Stimulated activated CD4-positive, alpha-beta T cell treated with anti-CD3 and anti-CD28 coated beads, TNF-alpha, amount 100 ng/mL, for 4 hours (primary cell): Measurements from ENCODE around the gene KCTD1.

Experiments
- DNase-seq, 3 experiments: peaks; one replicate each; pipeline ENCODE4 v3.0.0-alpha.2; 2020; ENCODE audit warnings: low read depth in 3 of 3

The KCTD1 gene

DNA sequence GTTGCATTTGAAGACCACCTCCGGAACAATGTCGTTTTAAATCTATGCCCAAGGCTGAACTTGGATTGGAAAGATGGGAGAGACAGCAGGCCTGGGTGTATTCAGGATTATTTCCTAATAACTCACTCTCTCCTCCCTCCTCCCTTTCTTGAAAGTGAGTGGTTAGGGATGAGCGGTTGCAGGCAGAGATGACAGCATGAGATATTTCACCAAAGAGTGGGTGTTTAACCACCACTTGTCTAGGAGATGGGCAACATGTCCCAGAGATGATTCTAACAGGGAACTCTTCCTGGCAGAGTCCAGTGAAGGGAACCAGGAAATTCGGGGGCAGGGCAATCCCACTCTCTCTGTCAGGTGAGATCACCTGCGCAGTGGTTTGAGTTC lies 123.2 kb downstream of the KCTD1 start:
- no peak for DNase-seq

DNA sequence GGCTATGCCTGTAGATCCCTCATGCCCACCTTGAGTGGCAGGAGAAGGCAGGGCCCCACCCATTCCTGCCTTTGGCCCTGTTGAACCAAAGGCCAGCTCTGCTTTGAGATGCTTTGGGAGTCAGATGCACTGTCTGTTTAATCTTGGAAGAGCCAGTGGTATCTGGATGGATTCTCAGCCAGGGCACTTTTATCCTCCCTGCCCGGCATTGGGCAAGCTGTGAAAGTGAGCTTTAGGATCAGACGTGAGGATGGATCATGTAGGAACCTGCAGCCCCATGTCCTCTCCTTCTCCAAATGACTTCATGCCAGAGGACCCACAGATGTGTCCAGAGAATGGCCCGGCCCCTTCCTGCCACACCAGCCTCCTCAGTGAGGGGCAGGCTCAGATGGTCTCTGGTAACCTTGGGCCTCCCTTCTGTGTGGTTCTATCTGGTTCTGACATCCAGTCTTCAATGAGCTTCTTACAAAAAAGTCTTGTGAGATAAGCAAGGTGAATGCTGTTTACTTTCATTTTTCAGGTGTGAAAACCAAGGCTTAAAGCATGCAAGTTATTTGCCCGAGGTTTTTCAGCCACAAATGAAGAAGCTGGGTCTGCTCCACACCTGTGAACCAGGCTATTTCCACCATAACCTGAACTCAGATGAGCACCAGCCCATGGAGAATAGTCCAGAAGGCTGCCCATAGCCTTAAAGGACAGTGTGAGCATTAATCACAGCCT lies 123.8 kb downstream of the KCTD1 start:
- no peak for DNase-seq

DNA sequence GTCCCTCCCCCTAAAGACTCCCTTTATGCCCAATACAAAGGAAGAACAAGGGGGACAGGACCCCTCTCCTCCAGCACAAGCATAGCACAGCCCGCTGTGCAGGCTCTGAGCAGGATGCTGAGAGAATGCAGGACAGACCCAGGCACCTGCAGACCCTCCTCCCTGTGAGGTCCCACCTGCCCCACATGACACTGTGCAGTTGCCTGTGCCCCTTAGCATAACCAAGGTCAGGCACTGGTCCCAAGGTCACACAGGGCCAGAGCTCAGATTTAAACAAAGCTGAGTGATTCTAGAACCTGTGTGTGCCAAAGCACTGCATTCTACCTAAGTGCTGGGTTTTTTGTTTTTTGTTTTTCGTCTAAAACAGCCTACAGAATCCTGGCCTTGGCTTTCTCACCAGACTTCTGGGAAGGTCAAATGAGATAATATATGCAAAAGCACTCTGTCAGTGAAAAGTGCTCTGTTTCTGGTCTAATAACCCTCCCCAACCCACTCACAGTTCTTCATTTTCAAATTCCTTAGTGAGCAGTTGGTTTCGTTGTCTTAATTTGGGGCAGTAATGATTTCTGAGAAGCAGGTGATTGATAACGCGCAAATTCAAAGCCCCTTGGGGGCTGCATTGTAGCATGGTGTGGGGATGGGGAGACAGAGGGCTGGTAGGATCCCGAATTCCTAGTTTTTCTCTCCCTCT lies 125.7 kb downstream of the KCTD1 start:
- no peak for DNase-seq

DNA sequence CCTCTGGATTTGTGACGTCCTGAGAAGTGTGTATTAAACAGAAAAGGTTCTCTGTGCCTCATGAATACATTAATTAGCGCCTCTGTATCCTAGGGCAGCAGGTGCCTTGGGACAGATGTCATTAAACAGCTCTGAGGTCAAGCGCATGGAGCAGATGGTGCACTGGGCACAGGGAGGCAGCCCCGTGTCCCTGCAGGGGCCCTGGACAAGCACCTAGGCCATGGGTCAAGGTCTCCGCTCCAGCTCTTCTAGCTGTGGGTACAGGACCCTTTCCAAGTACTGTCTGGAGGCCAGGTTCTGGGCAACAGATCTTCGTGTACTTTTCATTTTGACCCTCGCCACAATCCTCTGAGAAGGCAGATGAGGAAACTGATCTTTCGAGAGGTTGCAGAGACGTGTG lies 126.4 kb downstream of the KCTD1 start:
- no peak for DNase-seq

DNA sequence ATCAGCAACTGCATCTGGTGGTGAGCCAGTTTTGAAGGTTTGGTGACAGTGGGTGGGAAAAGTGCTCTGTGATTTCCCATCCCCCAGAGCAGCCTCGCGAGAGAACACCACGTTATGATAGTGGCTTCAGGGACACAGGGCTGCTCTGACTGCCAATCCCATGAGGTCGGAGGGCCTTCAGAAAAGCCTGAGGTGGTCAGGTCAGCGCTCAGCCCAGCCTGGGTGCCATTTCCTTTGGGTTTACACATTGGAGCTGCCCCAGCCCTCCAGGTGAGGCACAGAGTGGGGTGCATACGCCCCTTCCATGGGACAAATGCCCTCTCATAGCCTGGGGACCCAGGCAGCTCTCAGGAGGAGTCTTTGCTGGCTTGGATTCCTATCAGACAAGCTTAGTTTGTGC lies 126.8 kb downstream of the KCTD1 start:
- no peak for DNase-seq

DNA sequence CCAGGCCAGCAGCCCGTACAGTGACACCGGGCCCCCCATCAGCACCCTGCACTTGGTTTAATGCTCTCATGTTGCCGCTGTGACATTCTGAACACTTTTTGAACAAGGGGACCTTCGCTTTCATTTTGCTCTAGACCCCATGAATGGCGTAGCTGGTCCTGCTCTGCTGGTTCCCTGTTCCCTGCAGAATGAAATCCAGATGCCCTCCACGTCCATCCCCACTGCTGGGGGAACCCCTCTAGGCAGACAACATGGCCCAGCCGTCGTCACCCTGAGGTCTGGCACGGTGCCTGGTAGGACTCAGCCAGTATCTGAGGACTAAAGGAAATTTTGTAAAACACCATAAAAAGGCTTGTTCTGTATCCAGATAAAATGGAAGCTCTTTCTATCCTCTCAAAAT lies 128.6 kb downstream of the KCTD1 start:
- no peak for DNase-seq

DNA sequence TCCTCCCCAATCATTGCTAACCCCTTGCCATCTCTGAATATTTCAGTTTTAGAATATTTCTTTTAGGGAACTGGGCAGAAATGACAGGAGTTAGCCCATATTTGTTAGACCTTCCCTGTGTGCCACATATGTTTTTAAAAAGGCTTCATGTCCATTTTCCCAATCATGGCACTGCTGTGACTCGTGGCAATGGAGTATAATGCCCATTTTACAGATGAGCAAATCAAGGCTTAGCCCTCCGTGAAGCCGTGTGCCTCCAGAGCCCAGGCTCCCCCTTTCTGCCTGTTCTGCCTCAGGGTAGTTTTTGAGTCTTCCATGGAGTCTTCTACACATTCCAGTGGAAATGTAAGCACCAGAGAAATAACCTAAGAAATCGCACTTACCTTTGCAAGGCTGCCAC lies 130.1 kb downstream of the KCTD1 start:
- DNase-seq, result no peak

DNA sequence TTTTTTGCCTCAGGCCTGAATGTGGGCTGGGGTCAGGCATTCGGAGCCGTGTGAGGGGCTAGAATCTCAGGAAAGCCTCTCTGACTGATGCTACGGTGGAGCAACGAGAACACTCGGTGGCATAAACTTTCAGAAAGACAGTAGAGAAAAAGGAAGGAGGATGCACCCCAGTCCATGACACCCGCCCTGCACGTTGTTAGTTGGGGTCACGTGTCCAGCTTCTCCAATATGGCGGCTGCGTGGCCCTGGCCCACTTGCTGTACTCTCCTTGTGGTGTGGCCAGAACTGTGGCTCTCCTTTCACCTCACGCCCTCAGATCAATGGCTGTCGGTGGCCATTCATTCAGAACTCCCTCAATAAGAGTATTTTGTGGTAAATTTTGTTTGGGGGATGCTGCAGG lies 131.2 kb downstream of the KCTD1 start:
- DNase-seq, result no peak

DNA sequence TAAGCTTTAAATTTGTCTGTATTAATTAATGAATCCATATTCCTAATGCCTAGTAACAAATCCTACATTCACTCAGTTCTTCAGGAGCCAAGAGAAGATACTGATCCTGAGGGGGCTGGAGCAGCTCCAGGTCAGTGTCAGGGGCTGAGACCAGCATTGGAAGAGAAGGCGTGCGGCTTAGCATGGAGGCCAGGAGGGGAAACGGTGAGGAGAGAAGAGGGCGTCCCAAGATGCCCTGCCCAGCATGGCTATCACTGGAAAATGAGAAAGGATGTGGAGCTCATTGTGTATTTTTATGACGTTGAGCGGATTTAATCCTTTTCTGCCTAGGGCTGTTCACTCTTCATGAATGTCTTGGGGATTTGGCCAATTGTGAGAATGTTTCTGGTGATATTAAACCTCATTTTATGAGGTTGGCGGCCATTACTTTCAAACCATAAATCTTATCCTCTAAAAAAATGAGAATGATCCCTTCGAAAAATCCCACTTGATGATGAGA lies 131.7 kb downstream of the KCTD1 start:
- no peak for DNase-seq

DNA sequence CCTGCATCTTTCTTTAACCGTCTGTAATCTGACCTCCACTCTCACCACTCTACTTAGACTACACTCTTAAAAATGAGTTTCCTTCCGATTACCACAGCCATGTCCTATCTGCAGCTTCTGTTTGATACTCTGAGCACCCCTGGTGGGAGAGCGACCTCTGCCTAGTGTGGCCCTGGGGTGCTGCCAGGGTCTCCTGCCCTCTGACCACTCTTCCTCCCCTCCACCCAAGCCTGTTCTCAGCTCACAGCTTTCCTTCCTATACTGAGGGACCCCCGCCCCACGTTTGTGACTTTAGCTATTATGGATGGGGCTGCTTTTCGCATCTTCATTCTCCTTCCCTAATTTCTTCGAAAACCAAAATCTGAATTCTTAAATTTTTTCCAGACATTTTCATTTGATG lies 132.7 kb downstream of the KCTD1 start:
- DNase-seq, result no peak

DNA sequence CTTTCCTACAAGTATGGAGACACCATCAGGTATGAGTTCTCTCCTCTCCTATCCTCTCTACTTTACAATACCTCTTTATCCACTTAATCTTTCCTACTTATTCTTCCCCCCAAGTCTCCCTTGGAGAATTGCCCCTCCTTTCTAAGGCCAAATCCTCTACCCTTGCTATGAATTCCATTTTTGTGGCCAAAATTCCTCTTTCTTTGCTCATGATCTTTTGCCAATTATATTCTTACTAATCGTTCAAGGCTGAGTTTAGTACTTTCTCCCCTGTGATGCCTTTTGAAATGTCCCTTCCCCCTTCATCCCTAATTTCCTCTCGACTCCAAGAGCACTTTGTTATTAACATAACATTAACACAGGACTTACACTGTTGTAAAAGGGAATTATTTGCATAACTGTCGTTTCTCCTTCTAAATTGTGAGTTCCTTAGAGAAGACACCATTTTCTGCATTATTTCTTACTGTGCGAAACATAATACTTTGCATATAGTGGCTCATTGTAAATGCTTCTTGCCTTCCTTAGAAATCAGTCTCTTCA lies 133.4 kb downstream of the KCTD1 start:
- no peak for DNase-seq

DNA sequence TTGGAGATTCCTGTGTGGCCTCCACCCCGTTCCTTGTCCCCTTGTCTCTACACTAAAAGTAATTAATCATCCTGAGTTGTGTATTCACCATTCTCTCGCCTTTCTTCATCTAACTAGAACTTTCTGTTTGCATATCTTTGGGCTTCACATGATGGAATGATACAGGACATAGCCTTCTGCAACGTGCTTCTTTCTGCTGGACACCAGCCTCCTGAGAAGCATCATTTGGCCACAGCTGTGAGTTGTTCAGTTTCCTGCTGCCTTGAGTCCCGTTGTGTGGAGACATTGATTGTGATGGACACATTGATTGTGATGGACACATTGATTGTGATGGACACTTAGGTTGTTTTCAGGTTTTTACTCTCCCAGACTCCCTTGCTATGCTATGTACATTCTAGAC lies 139.3 kb downstream of the KCTD1 start:
- DNase-seq, result no peak

DNA sequence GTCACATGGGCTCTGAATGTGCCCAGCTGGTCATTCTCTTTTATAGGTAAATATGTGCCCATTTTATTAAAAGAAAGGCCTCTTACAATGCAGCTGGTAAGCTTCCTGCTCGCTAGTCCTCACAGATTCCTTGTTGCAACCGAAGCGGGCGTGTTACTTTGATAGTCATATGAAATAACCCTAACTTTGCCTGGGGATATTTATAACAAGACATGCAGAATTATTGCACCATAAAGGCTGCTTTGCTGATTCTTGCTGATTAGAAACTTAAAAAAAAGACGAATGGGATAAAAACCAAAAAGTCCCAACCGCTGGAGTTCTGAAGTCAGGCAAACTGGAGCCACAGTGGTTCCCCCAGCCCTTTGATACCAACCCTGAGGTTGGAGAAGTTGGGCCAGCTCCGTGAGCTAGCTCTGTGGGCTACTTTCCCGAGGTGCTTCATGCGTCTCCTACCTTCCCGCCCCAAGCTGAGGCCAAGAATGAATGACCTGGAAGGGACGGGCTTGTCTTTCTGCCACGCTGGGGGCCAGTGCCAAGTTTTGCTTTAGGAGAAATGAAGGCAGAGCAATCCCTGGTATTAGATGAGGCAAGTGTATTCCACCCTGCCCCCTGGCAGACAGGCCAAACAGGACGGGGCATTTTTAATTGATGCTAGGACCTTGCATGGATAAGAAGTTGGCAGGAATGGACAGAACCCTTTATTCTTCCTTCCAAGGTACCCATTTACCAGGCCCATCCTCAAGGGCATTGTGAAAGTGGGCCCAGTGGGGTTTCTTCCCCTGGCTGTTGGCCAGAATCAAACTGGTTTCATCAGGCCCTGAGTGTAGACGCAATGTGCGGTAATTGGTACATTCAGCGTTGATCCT lies 140.4 kb downstream of the KCTD1 start:
- no peak for DNase-seq

DNA sequence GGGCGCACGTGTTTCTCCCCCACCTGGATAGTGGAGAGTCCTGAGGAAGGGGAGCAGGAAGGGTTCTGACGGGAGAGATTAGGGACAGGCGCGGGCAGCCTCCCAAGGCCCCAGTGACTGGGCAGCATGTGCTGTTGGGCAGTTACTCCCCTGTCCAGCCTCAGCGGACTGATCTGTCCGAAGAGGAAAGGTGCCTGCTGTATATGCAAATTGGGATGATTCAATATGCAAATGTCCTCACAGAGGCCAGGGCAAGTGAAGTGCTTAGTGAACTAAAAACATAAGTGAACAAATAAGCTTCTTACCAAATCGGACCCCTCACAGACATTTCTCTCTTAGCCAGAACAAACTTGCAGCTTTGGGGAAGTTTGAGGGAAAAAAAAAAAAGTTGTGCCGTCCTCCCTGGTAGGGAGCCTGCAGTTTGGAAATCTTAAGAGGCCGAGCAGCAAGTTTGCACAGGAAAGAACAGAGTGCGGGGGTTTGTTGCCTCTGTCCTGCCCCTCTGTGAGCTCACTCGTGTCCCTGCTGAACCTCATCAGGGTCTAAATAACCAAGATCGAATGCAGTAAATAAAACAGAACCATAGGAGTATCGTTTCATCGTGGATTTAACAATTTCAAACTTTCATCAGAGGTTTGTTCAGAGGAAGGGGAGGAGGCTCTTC lies 141.4 kb downstream of the KCTD1 start:
- no peak for DNase-seq

DNA sequence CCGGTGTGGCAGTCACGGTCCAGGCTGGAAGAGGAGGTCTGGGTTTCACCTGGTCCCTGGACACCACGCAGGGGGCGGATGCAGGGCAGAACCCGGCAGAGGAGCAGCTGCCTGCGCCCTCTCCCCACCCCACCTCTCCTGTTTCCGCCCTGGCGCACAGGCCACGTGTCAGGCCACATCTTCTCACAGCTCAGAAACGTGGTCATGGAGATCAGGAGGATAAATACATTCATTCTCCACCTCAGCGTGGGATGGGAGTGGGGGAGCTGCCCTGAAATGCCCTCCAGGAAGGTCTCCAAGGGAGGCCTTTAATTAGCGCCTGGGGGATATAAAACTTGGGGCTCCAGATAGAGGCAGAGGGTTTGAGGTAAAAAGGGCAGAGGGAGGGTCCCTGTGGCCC lies 142.0 kb downstream of the KCTD1 start:
- no peak for DNase-seq

DNA sequence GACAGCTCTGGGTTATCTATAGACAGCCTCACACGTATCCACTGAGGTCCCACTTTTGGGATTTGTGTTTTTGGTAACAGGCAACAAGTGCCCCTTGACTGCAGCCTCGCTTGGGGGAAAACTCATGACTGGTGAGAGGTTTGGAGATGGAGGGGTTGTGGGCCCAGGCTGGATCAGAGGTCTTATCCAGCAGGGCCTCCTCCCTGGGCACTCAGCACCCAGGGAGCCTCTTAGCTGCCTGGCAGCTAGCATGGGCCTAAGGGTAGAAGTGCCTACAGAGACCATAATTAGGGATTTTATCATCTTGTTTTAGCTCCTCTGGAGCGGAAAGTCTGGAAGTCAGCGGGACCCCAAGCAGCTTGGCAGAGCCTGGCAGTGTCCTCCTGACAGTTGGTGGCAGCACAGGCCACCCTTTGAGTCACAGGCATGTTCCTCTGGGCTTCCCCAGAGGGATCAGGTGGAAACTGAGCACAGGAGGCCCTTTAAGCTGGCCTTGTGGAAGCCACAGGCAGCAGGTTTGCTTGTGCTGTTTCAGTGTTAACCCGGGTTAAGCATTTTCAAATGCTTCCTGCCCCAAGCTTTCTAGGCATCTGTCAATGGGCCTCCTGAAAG lies 143.1 kb downstream of the KCTD1 start:
- no peak for DNase-seq
